GM19452 (cell line): ENCODE data around the gene WSCD2.
"Not testable (repeated sequence)": the region's sequence is repeated elsewhere in the genome, so short reads cannot be mapped to it uniquely, and the experiment has no call there.

ENCODE experiments used
- ATAC-seq: cut with Tn5 transposase; IDR thresholded peaks from one replicate; pipeline ENCODE4 v1.9.1; 2021; ENCODE audit not compliant: unreplicated experiment

The WSCD2 gene

GRCh38 chr12:108191938-108192337, 62.9 kb downstream of the WSCD2 start:
- ATAC-seq = no peak

- no peak for ATAC-seq
Observed at GRCh38 chr12:108193493-108193892, 64.4 kb downstream of the WSCD2 start.

GRCh38 chr12:108193917-108194316, 64.8 kb downstream of the WSCD2 start:
- no peak for ATAC-seq

- ATAC-seq = no peak
Observed at GRCh38 chr12:108194585-108194984, 65.5 kb downstream of the WSCD2 start.

- ATAC-seq = no peak
Observed at GRCh38 chr12:108196319-108196718, 67.2 kb downstream of the WSCD2 start.

- no peak for ATAC-seq
Observed at GRCh38 chr12:108196921-108197320, 67.8 kb downstream of the WSCD2 start.

- no peak for ATAC-seq
Observed at GRCh38 chr12:108198043-108198442, 69.0 kb downstream of the WSCD2 start.

- ATAC-seq = no peak
Observed at GRCh38 chr12:108199106-108199505, 70.0 kb downstream of the WSCD2 start.

GRCh38 chr12:108201808-108202207, 72.7 kb downstream of the WSCD2 start:
- no peak for ATAC-seq

- no peak for ATAC-seq
Observed at GRCh38 chr12:108204117-108204987, 75.3 kb downstream of the WSCD2 start.

- no peak for ATAC-seq
Observed at GRCh38 chr12:108205864-108206263, 76.8 kb downstream of the WSCD2 start.

- ATAC-seq = no peak
Observed at GRCh38 chr12:108207791-108208730, 79.0 kb downstream of the WSCD2 start.

GRCh38 chr12:108210001-108210400, 80.9 kb downstream of the WSCD2 start:
- no peak for ATAC-seq

- ATAC-seq = no peak
Observed at GRCh38 chr12:108211157-108211556, 82.1 kb downstream of the WSCD2 start.

GRCh38 chr12:108213871-108214445, 84.9 kb downstream of the WSCD2 start:
- ATAC-seq = no peak

GRCh38 chr12:108214486-108214885, 85.4 kb downstream of the WSCD2 start:
- ATAC-seq = no peak

GRCh38 chr12:108215458-108215857, 86.4 kb downstream of the WSCD2 start:
- ATAC-seq = no peak

GRCh38 chr12:108218921-108219320, 89.8 kb downstream of the WSCD2 start:
- no peak for ATAC-seq

- ATAC-seq = not testable (repeated sequence)
Observed at GRCh38 chr12:108225101-108225500, 96.0 kb downstream of the WSCD2 start.

GRCh38 chr12:108226866-108227265, 97.8 kb downstream of the WSCD2 start:
- no peak for ATAC-seq

- ATAC-seq = no peak
Observed at GRCh38 chr12:108228746-108229145, 99.7 kb downstream of the WSCD2 start.
